Measurements from ENCODE around the gene LCE3A.

DNA sequence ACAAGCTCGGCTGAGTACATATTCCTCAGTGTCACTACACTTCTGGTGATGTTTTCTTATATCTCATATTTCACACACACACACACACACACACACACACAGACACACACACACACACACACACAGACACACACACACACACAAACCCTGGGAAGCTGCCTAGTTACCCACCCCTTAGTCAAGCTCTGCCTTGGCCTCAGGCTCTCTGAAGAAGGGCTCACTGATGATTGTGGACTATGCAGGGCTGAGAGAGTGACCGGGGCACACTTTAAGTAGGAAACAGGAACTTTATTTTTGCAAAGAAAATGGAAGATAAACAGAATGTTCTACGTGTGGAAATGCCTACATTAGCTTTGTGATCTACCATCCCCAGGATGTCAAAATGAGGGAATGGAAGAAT lies 21.0 kb upstream of the LCE3A start:
- no peak for TF ChIP-seq POLR2A (IDR thresholded peaks at IDR 0.05)
- TF ChIP-seq, protein P1, sequence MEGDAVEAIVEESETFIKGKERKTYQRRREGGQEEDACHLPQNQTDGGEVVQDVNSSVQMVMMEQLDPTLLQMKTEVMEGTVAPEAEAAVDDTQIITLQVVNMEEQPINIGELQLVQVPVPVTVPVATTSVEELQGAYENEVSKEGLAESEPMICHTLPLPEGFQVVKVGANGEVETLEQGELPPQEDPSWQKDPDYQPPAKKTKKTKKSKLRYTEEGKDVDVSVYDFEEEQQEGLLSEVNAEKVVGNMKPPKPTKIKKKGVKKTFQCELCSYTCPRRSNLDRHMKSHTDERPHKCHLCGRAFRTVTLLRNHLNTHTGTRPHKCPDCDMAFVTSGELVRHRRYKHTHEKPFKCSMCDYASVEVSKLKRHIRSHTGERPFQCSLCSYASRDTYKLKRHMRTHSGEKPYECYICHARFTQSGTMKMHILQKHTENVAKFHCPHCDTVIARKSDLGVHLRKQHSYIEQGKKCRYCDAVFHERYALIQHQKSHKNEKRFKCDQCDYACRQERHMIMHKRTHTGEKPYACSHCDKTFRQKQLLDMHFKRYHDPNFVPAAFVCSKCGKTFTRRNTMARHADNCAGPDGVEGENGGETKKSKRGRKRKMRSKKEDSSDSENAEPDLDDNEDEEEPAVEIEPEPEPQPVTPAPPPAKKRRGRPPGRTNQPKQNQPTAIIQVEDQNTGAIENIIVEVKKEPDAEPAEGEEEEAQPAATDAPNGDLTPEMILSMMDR (IDR thresholded peaks at IDR 0.05), result no peak

Measured in uterus (tissue), 2 donors.